ENCODE measurements around the gene TIAM1. TPM values are rescaled to one million over a fixed set of nuclear protein-coding genes. Genes with fewer than 3 reads are reported as not detected.

The TIAM1 gene
- total RNA-seq, 1 donor from 2014 or later: 5.4 TPM

- no peak for DNase-seq (ENCODE audit: extremely low read depth, low read depth, low spot score)
Measured at GRCh38 chr21:31145274-31145673, 198.8 kb downstream of the TIAM1 start.

DNA sequence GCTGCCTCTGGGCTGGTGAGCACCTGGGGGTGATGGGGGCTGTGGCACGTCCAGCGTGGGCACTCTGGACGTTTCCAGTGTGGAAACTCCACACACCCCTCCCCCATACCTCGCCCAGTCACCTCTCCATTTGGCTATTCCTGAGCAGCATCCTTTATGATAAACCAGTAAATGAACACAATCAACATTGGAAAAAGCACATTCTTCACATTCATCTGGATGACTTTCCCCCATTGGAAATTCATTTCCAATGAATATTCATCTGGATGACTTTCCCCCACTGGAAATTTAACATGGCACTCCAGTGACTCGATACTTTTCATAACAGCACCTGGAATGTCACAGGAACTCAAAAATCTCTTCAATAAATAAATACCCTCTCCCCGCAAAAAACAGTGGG lies 201.0 kb downstream of the TIAM1 start:
- DNase-seq (ENCODE audit: extremely low read depth, low read depth, low spot score): no peak

DNA sequence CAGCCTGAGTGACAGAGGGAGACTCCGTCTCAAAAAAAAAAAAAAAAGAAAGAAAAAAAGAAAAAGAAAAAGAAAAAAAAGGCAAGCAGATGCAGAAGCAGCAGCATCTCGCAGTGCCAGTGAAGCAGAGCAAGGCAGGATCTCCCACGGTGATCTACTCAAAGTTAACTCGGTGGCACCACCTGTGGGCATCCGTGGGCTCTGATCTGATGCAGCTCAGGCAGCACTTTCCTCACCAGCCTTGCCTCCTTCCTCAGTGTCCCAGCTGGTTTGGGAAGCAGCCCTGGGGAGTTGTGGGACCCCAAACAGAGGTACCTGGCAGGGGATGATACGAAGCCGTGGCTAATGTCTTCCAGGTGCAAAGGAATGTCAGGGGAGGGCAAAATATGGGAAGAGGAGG lies 201.5 kb downstream of the TIAM1 start:
- no peak for DNase-seq (ENCODE audit: extremely low read depth, low read depth, low spot score)

DNA sequence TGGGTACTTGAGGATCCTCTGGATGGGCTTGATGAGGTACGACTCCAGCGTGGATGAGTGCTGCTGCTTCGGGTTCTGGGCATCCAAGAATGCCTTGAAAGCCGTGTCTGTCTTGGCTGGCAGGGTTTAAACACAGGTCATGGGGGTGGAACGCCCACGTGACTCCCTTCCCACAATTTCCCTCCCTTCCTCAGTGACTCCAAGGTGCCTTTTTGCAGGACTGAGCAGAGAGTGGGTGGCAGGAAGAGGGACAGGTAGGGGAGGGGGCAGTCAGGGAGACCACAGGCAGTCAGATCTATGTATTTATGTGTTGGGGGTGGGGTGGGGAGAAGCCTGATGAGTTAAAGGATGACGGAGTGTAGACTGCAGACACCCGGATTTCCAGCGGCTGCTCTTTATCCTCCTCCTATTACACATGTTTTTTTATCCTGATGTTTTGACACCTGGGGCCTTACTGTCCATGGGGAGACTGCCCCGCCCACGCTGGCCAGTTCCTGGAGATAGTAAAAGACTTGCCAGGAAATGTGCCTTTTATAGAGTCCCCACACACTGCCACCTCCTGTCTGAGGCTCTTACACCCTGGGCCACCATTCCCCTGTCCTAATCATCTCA lies 202.6 kb downstream of the TIAM1 start:
- DNase-seq (ENCODE audit: extremely low read depth, low read depth, low spot score): no peak

DNA sequence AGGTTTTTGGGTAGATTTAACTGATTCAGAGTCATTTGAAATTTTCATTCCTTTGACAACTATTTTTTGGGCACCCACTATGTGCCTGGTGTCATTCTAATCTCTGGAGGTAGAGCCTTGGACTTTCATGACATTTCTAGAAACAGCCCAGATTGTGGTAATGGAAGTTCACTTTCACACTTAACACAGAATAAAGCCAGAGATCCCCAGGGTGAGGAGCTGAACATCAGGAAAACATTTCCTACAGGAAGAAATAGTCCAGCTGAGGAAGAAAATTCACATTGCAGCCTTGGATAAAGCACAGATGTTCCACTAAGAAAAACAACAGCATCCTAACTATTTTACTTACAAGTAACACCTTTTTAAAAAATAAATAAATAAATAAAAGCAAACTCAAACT lies 203.4 kb downstream of the TIAM1 start:
- no peak for DNase-seq (ENCODE audit: extremely low read depth, low read depth, low spot score)

GRCh38 chr21:31140025-31140424 lies 204.0 kb downstream of the TIAM1 start:
- DNase-seq (ENCODE audit: extremely low read depth, low read depth, low spot score): no peak

DNA sequence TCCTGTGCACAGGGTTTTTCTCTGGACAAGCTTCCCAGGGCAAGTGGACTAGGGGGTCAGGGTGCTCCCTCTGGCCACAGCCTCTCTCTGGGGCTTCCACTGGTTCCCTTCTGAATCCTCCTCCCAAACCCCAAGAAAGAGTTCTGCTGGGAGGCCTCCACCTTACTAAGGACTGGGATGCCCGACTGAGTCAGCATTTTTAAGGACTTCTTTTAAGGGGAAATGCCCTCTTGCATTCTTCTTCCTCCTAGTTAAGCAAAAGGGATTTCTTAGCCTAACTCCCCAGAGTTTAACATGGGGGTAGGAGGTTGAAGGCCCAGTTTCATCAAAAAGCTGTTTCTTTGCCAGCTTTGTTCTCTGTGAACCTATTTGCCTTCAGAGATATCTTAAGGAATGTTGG lies 206.1 kb downstream of the TIAM1 start:
- no peak for DNase-seq (ENCODE audit: extremely low read depth, low read depth, low spot score)

DNA sequence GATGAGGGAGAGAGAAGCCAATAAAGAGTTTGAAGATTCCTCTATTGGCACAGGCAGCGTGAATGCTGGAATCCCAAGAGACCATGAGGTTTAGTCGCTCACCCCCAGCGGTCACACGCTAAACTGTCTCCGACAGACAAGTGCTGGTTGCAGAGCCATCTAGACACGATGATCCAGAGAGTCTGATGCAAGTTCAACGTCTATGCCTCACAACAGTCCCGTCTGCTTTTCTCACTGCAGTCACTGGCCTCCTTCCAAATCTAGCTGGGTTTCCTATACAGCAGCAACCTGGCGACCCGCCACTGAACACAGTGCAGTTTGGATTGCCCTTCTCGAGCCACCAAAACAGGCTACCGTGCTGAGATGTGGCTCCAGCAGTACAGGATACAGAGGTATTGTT lies 207.2 kb downstream of the TIAM1 start:
- no peak for DNase-seq (ENCODE audit: extremely low read depth, low read depth, low spot score)

- no peak for DNase-seq (ENCODE audit: extremely low read depth, low read depth, low spot score)
Measured at GRCh38 chr21:31135531-31136184, 208.4 kb downstream of the TIAM1 start.

- no peak for DNase-seq (ENCODE audit: extremely low read depth, low read depth, low spot score)
Measured at GRCh38 chr21:31133243-31133830, 210.7 kb downstream of the TIAM1 start.

GRCh38 chr21:31132574-31133242 lies 211.4 kb downstream of the TIAM1 start:
- DNase-seq (ENCODE audit: extremely low read depth, low read depth, low spot score): no peak

- DNase-seq (ENCODE audit: extremely low read depth, low read depth, low spot score): no peak
Measured at GRCh38 chr21:31130821-31131220, 213.2 kb downstream of the TIAM1 start.

- DNase-seq (ENCODE audit: extremely low read depth, low read depth, low spot score): no peak
Measured at GRCh38 chr21:31128234-31128633, 215.8 kb downstream of the TIAM1 start.

DNA sequence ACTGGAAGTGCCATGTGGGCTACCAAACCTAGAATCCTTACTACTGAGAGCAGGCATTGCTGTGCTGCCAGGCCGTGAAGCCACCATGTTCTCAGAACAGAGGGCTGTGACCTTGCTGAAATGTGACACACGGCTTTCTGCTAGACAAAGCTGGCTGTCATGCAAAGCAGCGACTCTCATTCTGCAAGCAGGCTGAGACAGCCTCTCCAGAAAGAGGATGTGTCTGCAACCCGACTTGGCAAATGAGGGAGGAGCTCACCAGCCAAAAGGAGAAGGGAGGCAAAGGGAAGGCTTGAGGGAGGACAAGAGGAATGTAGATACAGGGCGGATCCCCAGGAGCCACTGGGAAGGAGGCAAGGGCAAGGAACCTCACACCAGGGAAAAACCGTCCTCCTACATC lies 220.1 kb downstream of the TIAM1 start:
- DNase-seq (ENCODE audit: extremely low read depth, low read depth, low spot score): no peak

DNA sequence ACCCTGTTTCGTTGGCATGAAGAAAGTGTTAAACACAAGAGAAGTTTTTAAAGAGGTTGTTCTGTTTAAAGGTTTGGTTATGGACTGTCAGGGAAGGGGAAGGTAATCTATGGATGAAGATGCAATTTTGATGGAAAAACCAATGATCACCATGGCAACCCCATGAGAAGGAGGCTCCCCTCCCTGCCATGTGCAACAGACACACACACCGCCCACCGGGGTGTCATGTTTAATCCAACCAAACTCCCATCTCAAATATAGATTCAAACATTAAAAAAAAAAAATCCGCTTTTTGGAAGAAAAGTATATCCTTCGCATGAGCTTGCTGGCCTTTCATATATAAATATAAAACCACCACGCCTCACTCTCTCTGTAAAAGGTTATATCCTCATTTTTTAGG lies 224.9 kb downstream of the TIAM1 start:
- no peak for DNase-seq (ENCODE audit: extremely low read depth, low read depth, low spot score)

DNA sequence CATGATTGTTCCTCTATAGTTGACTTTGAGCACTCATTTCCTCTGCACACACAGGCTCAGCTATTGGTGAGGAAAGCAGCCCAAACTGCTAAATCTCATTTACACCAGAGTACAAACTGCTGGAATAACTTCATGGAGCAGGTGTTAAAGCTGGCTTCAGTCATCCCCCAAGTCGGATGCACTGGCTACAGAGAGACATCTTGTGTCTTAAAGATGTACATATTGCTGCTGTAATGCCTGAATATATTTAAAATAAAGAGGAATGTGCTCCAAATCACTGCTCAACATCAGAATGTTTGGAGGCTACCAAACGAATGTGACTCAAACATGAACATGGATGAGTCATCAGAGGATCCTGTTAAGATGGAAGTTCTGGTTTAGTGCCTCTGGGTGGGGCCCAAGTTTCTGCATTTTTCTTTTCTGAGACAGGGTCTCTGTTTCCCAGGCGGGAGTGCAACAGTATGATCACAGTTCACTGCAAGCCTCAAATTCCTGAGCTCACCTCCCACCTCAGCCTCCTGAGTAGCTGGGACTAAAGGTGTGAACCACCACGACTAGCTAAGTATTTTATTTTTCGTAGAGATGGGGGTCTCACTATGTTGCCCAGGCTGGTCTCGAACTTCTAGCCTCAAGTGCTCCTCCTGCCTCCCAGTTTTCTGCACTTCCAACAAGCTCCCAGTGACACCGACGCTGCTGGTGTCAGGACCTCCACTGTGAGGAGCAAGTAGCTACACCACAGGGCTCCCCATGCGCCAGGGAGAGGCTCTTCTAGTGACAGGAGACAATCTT lies 226.7 kb downstream of the TIAM1 start:
- no peak for DNase-seq (ENCODE audit: extremely low read depth, low read depth, low spot score)

- DNase-seq (ENCODE audit: extremely low read depth, low read depth, low spot score): no peak
Measured at GRCh38 chr21:31115249-31115648, 228.8 kb downstream of the TIAM1 start.

DNA sequence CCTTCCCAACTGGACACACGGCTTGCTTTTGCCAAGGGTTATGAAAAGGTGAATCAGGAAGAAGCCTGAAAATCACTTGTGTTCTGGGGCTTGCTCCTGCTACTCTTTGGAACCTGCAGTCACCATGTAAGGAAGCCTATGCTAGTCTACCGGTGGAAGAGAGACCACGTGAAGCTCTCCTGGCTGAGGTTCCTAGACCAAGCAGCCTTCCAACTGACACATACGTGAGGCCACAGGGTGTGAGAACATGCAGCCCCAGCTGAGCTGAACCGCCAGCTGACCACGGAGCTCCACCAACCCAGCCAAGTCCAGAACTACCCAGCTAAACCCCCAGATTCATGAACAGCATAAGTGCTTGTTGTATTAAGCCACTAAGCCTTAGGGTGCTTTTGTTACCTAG lies 233.0 kb downstream of the TIAM1 start:
- no peak for DNase-seq (ENCODE audit: extremely low read depth, low read depth, low spot score)

- DNase-seq (ENCODE audit: extremely low read depth, low read depth, low spot score): no peak
Measured at GRCh38 chr21:31110430-31110829, 233.6 kb downstream of the TIAM1 start.

DNA sequence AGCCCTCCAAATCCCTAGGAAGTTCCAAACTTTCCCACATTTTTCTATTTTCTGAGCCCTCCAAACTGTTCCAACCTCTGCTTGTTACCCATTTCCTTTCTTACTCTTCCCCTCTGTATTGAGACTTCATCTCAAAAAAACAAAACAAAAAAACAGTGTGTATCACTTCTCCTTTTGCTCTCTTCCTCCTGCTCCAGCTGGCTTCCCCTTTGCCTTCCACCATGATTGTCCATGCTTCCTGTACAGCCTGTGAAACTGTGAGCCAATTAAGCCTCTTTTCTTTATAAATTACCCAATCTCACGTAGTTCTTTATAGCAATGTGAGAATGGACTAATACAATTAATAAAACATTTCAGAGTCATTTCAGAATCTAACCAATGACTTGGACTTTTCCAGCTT lies 236.2 kb downstream of the TIAM1 start:
- DNase-seq (ENCODE audit: extremely low read depth, low read depth, low spot score): no peak

- no peak for DNase-seq (ENCODE audit: extremely low read depth, low read depth, low spot score)
Measured at GRCh38 chr21:31107176-31107785, 236.8 kb downstream of the TIAM1 start.
